Body of pancreas (tissue), 4 donors: ENCODE data around the gene FNBP1L. TPM values are rescaled to one million over a fixed set of nuclear protein-coding genes. Genes with fewer than 3 reads are reported as not detected.

Source experiments
- ATAC-seq: fragments of 150-250 bp; one replicate; pipeline ENCODE4 v1.9.1; 2016
- DNase-seq, 4 donors: peaks; one replicate each; pipeline ENCODE4 v3.0.0-alpha.2; 2019
- H3K27ac ChIP-seq, 4 donors: fragments of 200-600 bp; sonication (generic); 1 replicate in 3 of 4; 2 replicates in 1 of 4; pipeline versions ENCODE4 v1.5.1 to v1.6.1; 2016 to 2019; ENCODE audit warnings: mild to moderate bottlenecking in 1 of 4, mixed read lengths in 1 of 4, moderate library complexity in 1 of 4
- H3K27me3 ChIP-seq, 2 donors: fragments of 200-600 bp; sonication (generic); one replicate each; pipeline ENCODE4 v1.6.0; 2016; ENCODE audit warnings: mild to moderate bottlenecking in 1 of 2
- H3K36me3 ChIP-seq, 2 donors: fragments of 200-600 bp; sonication (generic); replicated peaks in 1 of 2; 2 replicates each; pipeline ENCODE4 v1.5.1; 2016; ENCODE audit warnings: low read depth in 2 of 2; ENCODE audit not compliant: insufficient read depth in 1 of 2
- H3K4me1 ChIP-seq: fragments of 200-600 bp; sonication (generic); one replicate; pipeline ENCODE4 v1.6.0; 2016
- H3K4me3 ChIP-seq, 2 donors: fragments of 200-600 bp; sonication (generic); 1 replicate in 1 of 2; 2 replicates in 1 of 2; pipeline ENCODE4 v1.5.1; 2016 to 2019
- H3K9me3 ChIP-seq, 3 donors: fragments of 200-600 bp; sonication (generic); 1 replicate in 2 of 3; 2 replicates in 1 of 3; pipeline ENCODE4 v1.5.1; 2016
- CTCF ChIP-seq, 7 experiments: fragments of 450-650 bp in 4 of 7; fragments of 200-600 bp in 3 of 7; sonication (generic) in 3 of 7; IDR thresholded peaks; one replicate each; pipeline ENCODE4 v1.5.1; 2016 to 2019; ENCODE audit warnings: antibody characterized with exemption in 7 of 7
- POLR2A ChIP-seq, 3 donors: fragments of 450-650 bp; IDR thresholded peaks; one replicate each; pipeline ENCODE4 v1.6.1; 2016; ENCODE audit warnings: antibody characterized with exemption in 3 of 3, mild to moderate bottlenecking in 2 of 3
- WGBS, 2 donors: methylation state at CpG; one replicate each; pipeline ENCODE4 v1.1.5; 2017; 5-methylcytosine and 5-hydroxymethylcytosine counted together
- intact Hi-C: fragments of 100-400 bp; cut with DNase I; formaldehyde crosslinking; loops from one replicate; pipeline ENCODE4 v1.15.1; 2023
- total RNA-seq, 2 donors: library from RNA; depleted of rRNA; stranded (reverse); fragments of >200 nt; gene quantifications; one replicate each; pipeline ENCODE4 v1.1.0, GENCODE V29; 2016

The FNBP1L gene
- total RNA-seq, 2 donors from 2014 or later = 23.1 to 32.9 TPM

- H3K4me3 ChIP-seq = no peak overlapping the region
- no peaks in the 10 kb centered on the region for H3K36me3 ChIP-seq
- intact Hi-C loops = no loop called here
- DNase-seq (no peak), ATAC-seq (no peak)
- H3K27ac ChIP-seq = no peak overlapping the region
- TF ChIP-seq POLR2A (IDR thresholded peaks at IDR 0.05) = no peak
- TF ChIP-seq CTCF (IDR thresholded peaks at IDR 0.05) = no peak
- no peaks in the 10 kb centered on the region for H3K4me1 ChIP-seq
- no peaks in the 10 kb centered on the region for H3K9me3 ChIP-seq
- H3K27me3 ChIP-seq = no peaks in the 10 kb centered on the region
- WGBS, 2 donors = 73 to 84% methylated on average over 3 of the region's 3 CpGs
Observed at GRCh38 chr1:93415296-93415695, 32.6 kb upstream of the FNBP1L start.

GRCh38 chr1:93416183-93416582 lies 31.7 kb upstream of the FNBP1L start:
- no peak overlapping the region for H3K4me3 ChIP-seq
- ATAC-seq (no peak), DNase-seq (no peak)
- intact Hi-C loops = no loop called here
- H3K27ac ChIP-seq = no peak overlapping the region
- no peaks in the 10 kb centered on the region for H3K4me1 ChIP-seq
- WGBS, 2 donors = 93 to 96% methylated on average over 2 of the region's 2 CpGs
- H3K36me3 ChIP-seq = no peaks in the 10 kb centered on the region
- H3K9me3 ChIP-seq = no peaks in the 10 kb centered on the region
- H3K27me3 ChIP-seq = no peaks in the 10 kb centered on the region
- no peak for TF ChIP-seq CTCF (IDR thresholded peaks at IDR 0.05)
- no peak for TF ChIP-seq POLR2A (IDR thresholded peaks at IDR 0.05)

- no peaks in the 10 kb centered on the region for H3K36me3 ChIP-seq
- H3K27me3 ChIP-seq = no peaks in the 10 kb centered on the region
- no peaks in the 10 kb centered on the region for H3K4me1 ChIP-seq
- 69 to 80% methylated on average over 2 of the region's 2 CpGs for WGBS, 2 donors
- H3K4me3 ChIP-seq = no peak overlapping the region
- TF ChIP-seq POLR2A (IDR thresholded peaks at IDR 0.05) (no peak), CTCF (IDR thresholded peaks at IDR 0.05) (no peak)
- no peak for ATAC-seq
- H3K27ac ChIP-seq = no peak overlapping the region
- no peak for DNase-seq
- H3K9me3 ChIP-seq = no peaks in the 10 kb centered on the region
- intact Hi-C loops = no loop called here
Observed at GRCh38 chr1:93419344-93419743, 28.6 kb upstream of the FNBP1L start.

- DNase-seq (no peak), ATAC-seq (no peak)
- Histone ChIP-seq H3K9me3 (no peaks in the 10 kb centered on the region), H3K27me3 (no peaks in the 10 kb centered on the region), H3K36me3 (no peaks in the 10 kb centered on the region), H3K27ac (no peak overlapping the region), H3K4me3 (no peak overlapping the region), H3K4me1 (no peaks in the 10 kb centered on the region)
- intact Hi-C loops = no loop called here
- no peak for TF ChIP-seq POLR2A (IDR thresholded peaks at IDR 0.05)
- no peak for TF ChIP-seq CTCF (IDR thresholded peaks at IDR 0.05)
- WGBS, 2 donors = 84 to 96% methylated on average over 2 of the region's 2 CpGs
Observed at GRCh38 chr1:93420400-93420799, 27.5 kb upstream of the FNBP1L start.

- Histone ChIP-seq H3K36me3 (no peaks in the 10 kb centered on the region), H3K9me3 (no peaks in the 10 kb centered on the region), H3K4me3 (no peak overlapping the region), H3K27ac (no peak overlapping the region), H3K27me3 (no peaks in the 10 kb centered on the region), H3K4me1 (no peaks in the 10 kb centered on the region)
- no peak for TF ChIP-seq POLR2A (IDR thresholded peaks at IDR 0.05)
- no peak for TF ChIP-seq CTCF (IDR thresholded peaks at IDR 0.05)
- DNase-seq (no peak), ATAC-seq (no peak)
- intact Hi-C loops = no loop called here
- 37 to 57% methylated on average over 2 of the region's 2 CpGs for WGBS, 2 donors
Observed at GRCh38 chr1:93426181-93426580, 21.7 kb upstream of the FNBP1L start.
